Measurements from ENCODE around the gene SLC6A20. TPM values are rescaled to one million over a fixed set of nuclear protein-coding genes. Genes with fewer than 3 reads are reported as not detected.
A peak's percentile ranks its signal among the peaks of the same experiment; 100 is the strongest.

Gene SLC6A20
- total and polyA plus RNA-seq, 2 of the 13 experiments (the other 11 are each of a cell fraction or from before 2014, with no cell fraction given) = not detected

DNA sequence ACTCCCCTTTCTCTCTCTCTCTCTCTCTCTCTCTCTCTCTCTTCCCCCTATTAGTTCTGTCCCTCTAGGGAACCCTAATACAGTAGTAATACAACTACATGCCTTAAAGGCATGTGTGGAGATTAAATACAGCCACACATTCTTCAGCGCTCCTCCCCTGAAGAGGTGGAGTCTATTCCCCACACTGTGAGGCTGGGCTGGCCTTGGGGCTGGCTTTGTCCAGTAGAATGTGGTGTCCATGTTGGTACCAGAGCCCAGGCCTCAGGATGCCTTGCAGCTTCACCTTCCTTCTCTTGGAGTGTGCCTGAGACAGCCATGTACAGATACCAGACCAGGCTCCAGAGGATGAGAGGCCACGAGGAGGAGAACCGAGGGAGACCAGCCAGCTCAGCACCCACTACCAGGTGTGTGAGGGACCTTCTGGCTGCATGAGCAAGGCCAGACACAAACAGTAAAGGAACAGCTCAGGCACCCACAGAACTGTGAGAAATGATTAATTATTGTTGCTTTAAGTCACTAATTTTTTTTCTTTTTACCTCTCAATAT, 10.7 kb downstream of the SLC6A20 start (continued):
- TF ChIP-seq, protein P1, sequence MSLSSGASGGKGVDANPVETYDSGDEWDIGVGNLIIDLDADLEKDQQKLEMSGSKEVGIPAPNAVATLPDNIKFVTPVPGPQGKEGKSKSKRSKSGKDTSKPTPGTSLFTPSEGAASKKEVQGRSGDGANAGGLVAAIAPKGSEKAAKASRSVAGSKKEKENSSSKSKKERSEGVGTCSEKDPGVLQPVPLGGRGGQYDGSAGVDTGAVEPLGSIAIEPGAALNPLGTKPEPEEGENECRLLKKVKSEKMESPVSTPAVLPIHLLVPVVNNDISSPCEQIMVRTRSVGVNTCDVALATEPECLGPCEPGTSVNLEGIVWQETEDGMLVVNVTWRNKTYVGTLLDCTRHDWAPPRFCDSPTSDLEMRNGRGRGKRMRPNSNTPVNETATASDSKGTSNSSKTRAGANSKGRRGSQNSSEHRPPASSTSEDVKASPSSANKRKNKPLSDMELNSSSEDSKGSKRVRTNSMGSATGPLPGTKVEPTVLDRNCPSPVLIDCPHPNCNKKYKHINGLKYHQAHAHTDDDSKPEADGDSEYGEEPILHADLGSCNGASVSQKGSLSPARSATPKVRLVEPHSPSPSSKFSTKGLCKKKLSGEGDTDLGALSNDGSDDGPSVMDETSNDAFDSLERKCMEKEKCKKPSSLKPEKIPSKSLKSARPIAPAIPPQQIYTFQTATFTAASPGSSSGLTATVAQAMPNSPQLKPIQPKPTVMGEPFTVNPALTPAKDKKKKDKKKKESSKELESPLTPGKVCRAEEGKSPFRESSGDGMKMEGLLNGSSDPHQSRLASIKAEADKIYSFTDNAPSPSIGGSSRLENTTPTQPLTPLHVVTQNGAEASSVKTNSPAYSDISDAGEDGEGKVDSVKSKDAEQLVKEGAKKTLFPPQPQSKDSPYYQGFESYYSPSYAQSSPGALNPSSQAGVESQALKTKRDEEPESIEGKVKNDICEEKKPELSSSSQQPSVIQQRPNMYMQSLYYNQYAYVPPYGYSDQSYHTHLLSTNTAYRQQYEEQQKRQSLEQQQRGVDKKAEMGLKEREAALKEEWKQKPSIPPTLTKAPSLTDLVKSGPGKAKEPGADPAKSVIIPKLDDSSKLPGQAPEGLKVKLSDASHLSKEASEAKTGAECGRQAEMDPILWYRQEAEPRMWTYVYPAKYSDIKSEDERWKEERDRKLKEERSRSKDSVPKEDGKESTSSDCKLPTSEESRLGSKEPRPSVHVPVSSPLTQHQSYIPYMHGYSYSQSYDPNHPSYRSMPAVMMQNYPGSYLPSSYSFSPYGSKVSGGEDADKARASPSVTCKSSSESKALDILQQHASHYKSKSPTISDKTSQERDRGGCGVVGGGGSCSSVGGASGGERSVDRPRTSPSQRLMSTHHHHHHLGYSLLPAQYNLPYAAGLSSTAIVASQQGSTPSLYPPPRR (CRISPR knock-in tag; IDR thresholded peaks at IDR 0.05; ENCODE audit: borderline replicate concordance) = no peak
- no peak for TF ChIP-seq ZNF333 (CRISPR knock-in tag; IDR thresholded peaks at IDR 0.05; ENCODE audit: borderline replicate concordance)

DNA sequence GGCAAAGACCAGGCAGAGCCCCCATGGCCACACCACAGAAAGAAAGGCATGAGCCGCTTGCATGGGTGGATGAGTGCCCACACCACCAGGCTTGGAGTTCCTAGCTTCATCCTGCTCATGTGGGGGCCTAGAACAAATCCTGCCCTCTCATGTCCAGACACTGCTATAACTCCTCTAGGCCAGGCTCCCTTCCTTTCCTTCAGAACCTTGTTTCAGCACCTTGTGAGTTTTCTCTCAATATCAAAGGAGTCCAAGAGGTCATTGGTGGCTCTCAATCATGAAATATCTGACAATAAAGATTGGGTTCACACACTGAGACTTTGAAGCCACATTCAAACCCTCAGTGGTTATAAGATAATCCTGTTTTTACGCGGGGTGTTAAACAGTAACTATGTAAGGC, 12.7 kb downstream of the SLC6A20 start:
- in situ Hi-C loops (cut with HindIII; ENCODE audit: extremely low pct_ligation_motif_present, low pct_unique_long_range_greater_than_20kb) = no loop called here
- TF ChIP-seq SUZ12 (IDR thresholded peaks at IDR 0.05; ENCODE audit: low read depth, low read length) (no peak), ZNF605 (CRISPR knock-in tag; IDR thresholded peaks at IDR 0.05) (no peak), HMG20B (CRISPR knock-in tag; conservative IDR thresholded peaks at IDR 0.05) (no peak), PHF8 (CRISPR knock-in tag; IDR thresholded peaks at IDR 0.05) (no peak), TSC22D2 (CRISPR knock-in tag; IDR thresholded peaks at IDR 0.05; ENCODE audit: borderline replicate concordance) (no peak), ZNF138 (CRISPR knock-in tag; IDR thresholded peaks at IDR 0.05; ENCODE audit: low read depth) (no peak), TEAD2 (CRISPR knock-in tag; IDR thresholded peaks at IDR 0.05) (no peak)
- TF ChIP-seq, protein P2, sequence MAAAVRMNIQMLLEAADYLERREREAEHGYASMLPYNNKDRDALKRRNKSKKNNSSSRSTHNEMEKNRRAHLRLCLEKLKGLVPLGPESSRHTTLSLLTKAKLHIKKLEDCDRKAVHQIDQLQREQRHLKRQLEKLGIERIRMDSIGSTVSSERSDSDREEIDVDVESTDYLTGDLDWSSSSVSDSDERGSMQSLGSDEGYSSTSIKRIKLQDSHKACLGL (CRISPR knock-in tag; IDR thresholded peaks at IDR 0.05) = no peak
- TF ChIP-seq, protein P3, sequence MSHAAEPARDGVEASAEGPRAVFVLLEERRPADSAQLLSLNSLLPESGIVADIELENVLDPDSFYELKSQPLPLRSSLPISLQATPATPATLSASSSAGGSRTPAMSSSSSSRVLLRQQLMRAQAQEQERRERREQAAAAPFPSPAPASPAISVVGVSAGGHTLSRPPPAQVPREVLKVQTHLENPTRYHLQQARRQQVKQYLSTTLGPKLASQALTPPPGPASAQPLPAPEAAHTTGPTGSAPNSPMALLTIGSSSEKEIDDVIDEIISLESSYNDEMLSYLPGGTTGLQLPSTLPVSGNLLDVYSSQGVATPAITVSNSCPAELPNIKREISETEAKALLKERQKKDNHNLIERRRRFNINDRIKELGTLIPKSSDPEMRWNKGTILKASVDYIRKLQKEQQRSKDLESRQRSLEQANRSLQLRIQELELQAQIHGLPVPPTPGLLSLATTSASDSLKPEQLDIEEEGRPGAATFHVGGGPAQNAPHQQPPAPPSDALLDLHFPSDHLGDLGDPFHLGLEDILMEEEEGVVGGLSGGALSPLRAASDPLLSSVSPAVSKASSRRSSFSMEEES (CRISPR knock-in tag; IDR thresholded peaks at IDR 0.05) = no peak
- TF ChIP-seq, protein P4, sequence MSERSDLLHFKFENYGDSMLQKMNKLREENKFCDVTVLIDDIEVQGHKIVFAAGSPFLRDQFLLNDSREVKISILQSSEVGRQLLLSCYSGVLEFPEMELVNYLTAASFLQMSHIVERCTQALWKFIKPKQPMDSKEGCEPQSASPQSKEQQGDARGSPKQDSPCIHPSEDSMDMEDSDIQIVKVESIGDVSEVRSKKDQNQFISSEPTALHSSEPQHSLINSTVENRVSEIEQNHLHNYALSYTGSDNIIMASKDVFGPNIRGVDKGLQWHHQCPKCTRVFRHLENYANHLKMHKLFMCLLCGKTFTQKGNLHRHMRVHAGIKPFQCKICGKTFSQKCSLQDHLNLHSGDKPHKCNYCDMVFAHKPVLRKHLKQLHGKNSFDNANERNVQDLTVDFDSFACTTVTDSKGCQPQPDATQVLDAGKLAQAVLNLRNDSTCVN (CRISPR knock-in tag; IDR thresholded peaks at IDR 0.05; ENCODE audit: borderline replicate concordance) = no peak
- TF ChIP-seq, protein P5, sequence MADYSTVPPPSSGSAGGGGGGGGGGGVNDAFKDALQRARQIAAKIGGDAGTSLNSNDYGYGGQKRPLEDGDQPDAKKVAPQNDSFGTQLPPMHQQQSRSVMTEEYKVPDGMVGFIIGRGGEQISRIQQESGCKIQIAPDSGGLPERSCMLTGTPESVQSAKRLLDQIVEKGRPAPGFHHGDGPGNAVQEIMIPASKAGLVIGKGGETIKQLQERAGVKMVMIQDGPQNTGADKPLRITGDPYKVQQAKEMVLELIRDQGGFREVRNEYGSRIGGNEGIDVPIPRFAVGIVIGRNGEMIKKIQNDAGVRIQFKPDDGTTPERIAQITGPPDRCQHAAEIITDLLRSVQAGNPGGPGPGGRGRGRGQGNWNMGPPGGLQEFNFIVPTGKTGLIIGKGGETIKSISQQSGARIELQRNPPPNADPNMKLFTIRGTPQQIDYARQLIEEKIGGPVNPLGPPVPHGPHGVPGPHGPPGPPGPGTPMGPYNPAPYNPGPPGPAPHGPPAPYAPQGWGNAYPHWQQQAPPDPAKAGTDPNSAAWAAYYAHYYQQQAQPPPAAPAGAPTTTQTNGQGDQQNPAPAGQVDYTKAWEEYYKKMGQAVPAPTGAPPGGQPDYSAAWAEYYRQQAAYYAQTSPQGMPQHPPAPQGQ (CRISPR knock-in tag; IDR thresholded peaks at IDR 0.05; ENCODE audit: borderline replicate concordance) = no peak

More for the DNA sequence above, 12.7 kb downstream of the SLC6A20 start:
- H3K27ac ChIP-seq (ENCODE audit: extremely low read length, insufficient read depth, low read length) = no peak overlapping the region
- peaks cover 0 to 22% of the 10 kb centered on the region in 2 experiments; a peak in 3 of 5 replicates for H3K27me3 ChIP-seq (ENCODE audit: control insufficient read depth in 1 of 2, insufficient read depth in 2 of 2, low read length in 2 of 2)
- H2AFZ ChIP-seq (ENCODE audit: low read length) = no peak overlapping the region
- H3K4me3 ChIP-seq (replicated peaks in 1 of 3; ENCODE audit: insufficient read depth in 1 of 3, low read depth in 2 of 3, low read length in 3 of 3) = no peak overlapping the region
- intact Hi-C loops (cut with micrococcal nuclease; ENCODE audit: unreplicated experiment) = no loop called here
- DNase-seq (ENCODE audit: low spot score) (no peak), ATAC-seq (0 out of 3 replicates have a peak, but pooled peaks have one; percentile 34), FAIRE-seq (no peak)
- H3K4me1 ChIP-seq (ENCODE audit: insufficient read depth, low read length) = no peaks in the 10 kb centered on the region
- no peak overlapping the region for H3K9ac ChIP-seq (ENCODE audit: insufficient read depth, low read depth, low read length)
- 50% methylated on average over 2 of the region's 3 CpGs for WGBS (ENCODE audit: low lambda C conversion rate)
- H3K36me3 ChIP-seq (replicated peaks in 1 of 2; ENCODE audit: control insufficient read depth in 1 of 2, insufficient read depth in 2 of 2, low read length in 2 of 2) = no peaks in the 10 kb centered on the region
- ChIA-PET POLR2A (no interaction called here), CTCF (ENCODE audit: low intra/inter-chr PET ratio, low total read pairs) (no interaction called here)
- H4K20me1 ChIP-seq (ENCODE audit: insufficient read depth, low read length) = no peaks in the 10 kb centered on the region
- no peaks in the 10 kb centered on the region for H3K9me3 ChIP-seq (ENCODE audit: low read length)
- no TSS peak for BruUV-seq (replicated peaks)
- H3K79me2 ChIP-seq (ENCODE audit: insufficient read depth, low read length) = no peaks in the 10 kb centered on the region
- H3K4me2 ChIP-seq (ENCODE audit: low read depth, low read length) = no peak overlapping the region
